Measurements from ENCODE around the gene CCDC63. TPM values are rescaled to one million over a fixed set of nuclear protein-coding genes. Genes with fewer than 3 reads are reported as not detected.

Gene CCDC63
- total and polyA plus RNA-seq, 3 donors from 2014 or later, result 9.0 to 42.4 (median 12.4) TPM

DNA sequence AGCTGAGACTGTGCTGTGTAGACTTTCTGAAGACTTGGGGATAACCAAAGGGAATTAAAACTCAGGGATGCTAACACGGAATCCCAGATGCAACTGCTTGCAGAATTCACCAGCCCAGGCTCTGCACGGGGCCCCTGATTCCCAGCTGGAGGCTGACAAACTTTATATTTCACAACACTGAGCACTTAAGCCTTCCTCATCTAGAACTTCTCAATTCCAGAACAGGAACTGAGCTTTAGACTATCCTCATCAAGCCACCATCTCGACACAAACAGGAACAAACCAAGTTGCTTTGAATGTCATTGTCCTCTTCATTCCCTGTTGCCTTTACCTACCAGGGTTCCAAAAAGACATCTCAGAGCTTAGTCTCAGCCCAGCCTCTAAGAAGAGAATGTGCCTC lies 22.2 kb downstream of the CCDC63 start:
- DNase-seq, result no peak
- no peaks in the 10 kb centered on the region for H3K4me1 ChIP-seq
- H3K27ac ChIP-seq, result no peak overlapping the region
- no peaks in the 10 kb centered on the region for H3K27me3 ChIP-seq
- no peak for TF ChIP-seq CTCF (IDR thresholded peaks at IDR 0.05)
- no peak for TF ChIP-seq POLR2A (IDR thresholded peaks at IDR 0.05)
- intact Hi-C loops (cut with DNase I; ENCODE audit: low total_unique reads), result no loop called here
- no peak overlapping the region for H3K4me3 ChIP-seq
- no peaks in the 10 kb centered on the region for H3K36me3 ChIP-seq (ENCODE audit: low read depth, missing control alignments)
- 46 to 59% methylated on average over 3 of the region's 3 CpGs for WGBS, 2 donors
- H3K9me3 ChIP-seq, result no peaks in the 10 kb centered on the region

DNA sequence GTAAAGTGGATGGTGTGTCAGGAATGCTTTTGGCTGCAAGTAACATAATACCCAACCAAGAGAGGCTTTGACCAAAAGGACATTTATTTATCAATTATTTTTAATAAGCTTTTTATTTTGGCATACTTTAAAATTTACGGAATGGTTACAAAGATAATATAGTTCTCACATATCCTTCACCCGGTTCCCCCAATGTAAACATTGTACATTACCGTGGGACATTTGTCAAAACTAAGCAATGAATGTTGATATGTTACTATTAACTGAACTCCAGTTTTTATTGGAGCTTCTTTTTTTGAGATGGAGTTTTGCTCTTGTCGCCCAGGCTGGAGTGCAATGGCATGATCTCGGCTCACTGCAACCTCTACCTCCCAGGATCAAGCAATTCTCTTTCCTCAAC lies 23.0 kb downstream of the CCDC63 start:
- no peak overlapping the region for H3K27ac ChIP-seq
- H3K4me1 ChIP-seq, result no peaks in the 10 kb centered on the region
- no peak for DNase-seq
- H3K36me3 ChIP-seq (ENCODE audit: low read depth, missing control alignments), result no peaks in the 10 kb centered on the region
- WGBS, 2 donors, result 90 to 94% methylated on average over 5 of the region's 5 CpGs
- TF ChIP-seq POLR2A (IDR thresholded peaks at IDR 0.05) (no peak), CTCF (IDR thresholded peaks at IDR 0.05) (no peak)
- intact Hi-C loops (cut with DNase I; ENCODE audit: low total_unique reads), result no loop called here
- no peaks in the 10 kb centered on the region for H3K27me3 ChIP-seq
- no peaks in the 10 kb centered on the region for H3K9me3 ChIP-seq
- no peak overlapping the region for H3K4me3 ChIP-seq

DNA sequence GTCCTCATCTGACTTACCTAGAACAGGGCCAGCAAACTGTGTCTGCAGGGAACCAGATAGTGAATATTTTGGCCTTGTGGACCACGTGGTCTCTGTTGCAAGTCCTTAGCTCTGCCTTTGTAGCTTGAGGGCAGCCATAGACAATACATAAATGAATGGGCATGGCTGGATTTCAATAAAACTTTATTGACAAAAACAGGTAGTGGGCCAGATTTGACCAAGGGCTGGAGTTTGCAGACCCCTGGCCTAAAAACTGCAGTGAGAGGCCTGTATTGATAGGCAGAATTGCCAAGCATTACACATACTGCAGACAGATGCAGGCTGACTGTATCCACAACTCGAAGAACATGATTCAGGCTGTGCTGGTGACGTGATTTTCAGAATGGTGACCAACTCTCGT lies 25.3 kb downstream of the CCDC63 start:
- WGBS, 2 donors, result 77 to 81% methylated on average over 4 of the region's 4 CpGs
- no peaks in the 10 kb centered on the region for H3K27me3 ChIP-seq
- no peaks in the 10 kb centered on the region for H3K36me3 ChIP-seq (ENCODE audit: low read depth, missing control alignments)
- intact Hi-C loops (cut with DNase I; ENCODE audit: low total_unique reads), result no loop called here
- no peak for DNase-seq
- TF ChIP-seq CTCF (IDR thresholded peaks at IDR 0.05) (no peak), POLR2A (IDR thresholded peaks at IDR 0.05) (no peak)
- no peaks in the 10 kb centered on the region for H3K9me3 ChIP-seq
- H3K4me1 ChIP-seq, result no peaks in the 10 kb centered on the region
- no peak overlapping the region for H3K4me3 ChIP-seq
- H3K27ac ChIP-seq, result no peak overlapping the region

DNA sequence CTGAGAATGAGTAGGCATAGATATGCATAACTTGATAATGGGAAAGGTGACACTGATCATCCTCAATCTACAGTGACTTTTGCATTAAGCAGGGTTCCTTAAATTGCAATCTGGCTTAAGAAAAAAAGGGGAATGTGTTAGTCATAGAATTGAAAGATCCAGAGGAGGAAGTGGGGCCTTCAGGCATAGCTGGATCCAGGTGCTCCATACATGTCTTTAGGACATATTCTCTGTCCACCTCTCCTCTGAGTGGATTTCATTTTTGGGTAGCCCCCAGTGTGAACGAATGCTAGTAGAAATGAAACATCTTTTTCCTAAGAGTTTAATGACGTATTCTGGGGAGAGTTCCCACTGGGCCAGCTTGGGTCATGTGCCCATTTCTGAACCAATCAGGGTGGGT lies 27.6 kb downstream of the CCDC63 start:
- Histone ChIP-seq H3K4me1 (no peaks in the 10 kb centered on the region), H3K36me3 (ENCODE audit: low read depth, missing control alignments) (no peaks in the 10 kb centered on the region), H3K27me3 (no peaks in the 10 kb centered on the region), H3K9me3 (no peaks in the 10 kb centered on the region), H3K4me3 (no peak overlapping the region), H3K27ac (no peak overlapping the region)
- intact Hi-C loops (cut with DNase I; ENCODE audit: low total_unique reads), result no loop called here
- 72 to 90% methylated on average over 2 of the region's 2 CpGs for WGBS, 2 donors
- TF ChIP-seq CTCF (IDR thresholded peaks at IDR 0.05), result no peak
- TF ChIP-seq POLR2A (IDR thresholded peaks at IDR 0.05), result no peak
- DNase-seq, result no peak

- intact Hi-C loops (cut with DNase I; ENCODE audit: low total_unique reads), result no loop called here
- H3K36me3 ChIP-seq (ENCODE audit: low read depth, missing control alignments), result no peaks in the 10 kb centered on the region
- no peaks in the 10 kb centered on the region for H3K9me3 ChIP-seq
- no peaks in the 10 kb centered on the region for H3K27me3 ChIP-seq
- H3K4me1 ChIP-seq, result no peaks in the 10 kb centered on the region
- H3K4me3 ChIP-seq, result no peak overlapping the region
- TF ChIP-seq POLR2A (IDR thresholded peaks at IDR 0.05), result no peak
- TF ChIP-seq CTCF (IDR thresholded peaks at IDR 0.05), result no peak
- H3K27ac ChIP-seq, result no peak overlapping the region
- DNase-seq, result no peak
These were observed 28.0 kb downstream of the CCDC63 start for GRCh38 chr12:110874781-110875180.
